HG03095 (cell line): ENCODE measurements around the gene SLX4IP.

Experiments
- ATAC-seq: cut with Tn5 transposase; IDR thresholded peaks from one replicate; pipeline ENCODE4 v1.9.1; 2021; ENCODE audit warnings: moderate library complexity; ENCODE audit not compliant: unreplicated experiment

SLX4IP gene

DNA sequence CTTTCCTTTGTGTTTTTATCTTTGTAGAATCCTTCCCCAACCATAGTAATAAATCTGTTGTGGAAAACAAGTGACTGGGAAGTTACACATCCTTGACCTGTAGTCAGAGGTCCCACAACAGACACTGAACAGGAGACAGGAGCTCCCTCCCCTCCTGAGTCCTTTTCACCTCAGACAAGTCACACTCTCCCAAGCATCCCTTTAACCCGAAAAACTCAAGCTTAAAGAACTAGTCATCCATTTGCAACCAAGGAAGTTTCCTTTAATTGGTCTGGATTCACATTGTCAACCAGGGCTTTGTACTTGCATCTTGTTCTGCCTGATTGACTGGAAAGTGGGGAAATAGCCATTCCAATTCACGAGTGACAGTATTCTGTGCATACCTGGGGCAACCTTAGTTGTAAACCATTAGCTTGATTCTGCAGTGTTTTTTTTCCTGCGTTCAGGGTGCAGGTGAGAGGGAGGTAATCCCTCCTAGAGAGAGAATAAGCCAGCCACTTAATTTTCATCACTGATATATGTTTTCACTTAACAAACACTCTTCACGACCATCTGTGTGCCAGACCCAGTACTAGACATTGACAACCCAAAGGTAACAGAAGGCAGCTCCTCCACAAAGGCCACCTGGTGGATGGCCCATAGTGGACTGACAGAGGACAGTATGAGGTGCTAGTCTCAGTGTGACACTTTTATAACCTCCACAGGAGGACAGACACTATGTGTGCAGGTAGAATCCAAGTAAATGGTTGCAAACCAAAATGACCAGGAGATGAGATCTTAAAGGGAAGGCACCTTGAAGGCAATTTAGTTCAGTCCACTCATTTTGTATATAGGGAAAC is 112.4 kb downstream of the SLX4IP start:
- ATAC-seq, result no peak

DNA sequence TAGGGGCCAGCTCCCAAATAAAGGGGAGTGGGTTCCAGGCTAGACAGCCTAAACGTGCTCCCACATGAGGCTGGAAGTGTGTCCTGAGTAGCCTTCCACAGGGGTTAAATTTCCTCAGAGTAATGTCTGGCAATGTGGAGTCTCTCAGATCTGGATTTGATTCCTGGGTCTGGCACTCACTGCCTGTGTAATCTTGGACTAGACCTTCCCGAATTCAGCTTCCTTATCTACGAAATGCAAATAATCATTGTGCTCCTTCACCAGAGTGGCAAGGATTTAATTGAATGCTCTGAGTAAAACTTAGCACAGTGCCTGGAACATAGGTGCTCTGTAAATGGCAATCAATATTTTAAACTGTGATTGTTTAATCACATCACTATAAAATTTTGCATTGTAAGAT is 114.4 kb downstream of the SLX4IP start:
- no peak for ATAC-seq

DNA sequence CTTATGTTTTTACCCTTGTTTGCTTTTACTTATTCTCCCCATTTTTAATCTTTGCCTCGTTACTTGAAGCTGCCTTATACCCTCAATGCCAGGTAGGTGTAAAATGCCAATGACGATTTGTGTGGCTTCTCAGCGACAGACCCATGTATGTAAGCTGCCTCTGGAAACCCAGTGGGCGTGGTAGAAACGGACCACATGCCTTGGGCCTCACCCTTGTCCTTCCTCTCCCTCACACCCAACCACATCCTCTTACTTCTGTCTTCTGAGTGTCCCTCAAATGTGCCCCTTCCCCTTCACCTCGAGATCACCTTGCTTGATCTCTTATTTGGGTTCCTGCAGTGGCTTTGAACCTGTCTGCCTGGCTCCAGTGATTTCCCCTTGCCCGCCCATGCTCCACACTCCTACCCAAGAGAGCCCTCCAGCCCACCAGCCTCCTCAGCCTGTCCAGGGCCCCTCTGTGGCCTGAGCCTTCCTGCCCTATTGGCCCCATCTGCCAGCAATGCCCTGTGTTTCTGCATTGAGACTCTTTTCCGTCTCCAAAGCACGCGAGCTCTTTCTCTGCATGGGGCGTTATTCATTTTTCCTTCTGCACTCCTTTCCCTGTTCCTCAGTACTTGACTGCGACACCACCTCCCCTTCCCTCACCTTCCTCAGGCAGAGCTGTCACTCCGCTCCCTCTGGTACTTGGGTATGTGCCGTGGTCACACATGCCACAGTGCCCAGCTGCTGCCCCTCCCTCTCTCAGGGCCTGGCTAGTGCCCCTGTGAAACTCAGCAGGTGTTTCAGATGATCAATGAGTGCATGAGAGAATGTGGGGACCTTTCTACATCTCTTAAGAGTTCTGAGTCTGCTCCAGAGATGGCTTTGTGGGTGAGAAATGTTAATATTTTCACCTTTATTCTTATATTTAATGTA is 115.4 kb downstream of the SLX4IP start:
- ATAC-seq, result no peak

DNA sequence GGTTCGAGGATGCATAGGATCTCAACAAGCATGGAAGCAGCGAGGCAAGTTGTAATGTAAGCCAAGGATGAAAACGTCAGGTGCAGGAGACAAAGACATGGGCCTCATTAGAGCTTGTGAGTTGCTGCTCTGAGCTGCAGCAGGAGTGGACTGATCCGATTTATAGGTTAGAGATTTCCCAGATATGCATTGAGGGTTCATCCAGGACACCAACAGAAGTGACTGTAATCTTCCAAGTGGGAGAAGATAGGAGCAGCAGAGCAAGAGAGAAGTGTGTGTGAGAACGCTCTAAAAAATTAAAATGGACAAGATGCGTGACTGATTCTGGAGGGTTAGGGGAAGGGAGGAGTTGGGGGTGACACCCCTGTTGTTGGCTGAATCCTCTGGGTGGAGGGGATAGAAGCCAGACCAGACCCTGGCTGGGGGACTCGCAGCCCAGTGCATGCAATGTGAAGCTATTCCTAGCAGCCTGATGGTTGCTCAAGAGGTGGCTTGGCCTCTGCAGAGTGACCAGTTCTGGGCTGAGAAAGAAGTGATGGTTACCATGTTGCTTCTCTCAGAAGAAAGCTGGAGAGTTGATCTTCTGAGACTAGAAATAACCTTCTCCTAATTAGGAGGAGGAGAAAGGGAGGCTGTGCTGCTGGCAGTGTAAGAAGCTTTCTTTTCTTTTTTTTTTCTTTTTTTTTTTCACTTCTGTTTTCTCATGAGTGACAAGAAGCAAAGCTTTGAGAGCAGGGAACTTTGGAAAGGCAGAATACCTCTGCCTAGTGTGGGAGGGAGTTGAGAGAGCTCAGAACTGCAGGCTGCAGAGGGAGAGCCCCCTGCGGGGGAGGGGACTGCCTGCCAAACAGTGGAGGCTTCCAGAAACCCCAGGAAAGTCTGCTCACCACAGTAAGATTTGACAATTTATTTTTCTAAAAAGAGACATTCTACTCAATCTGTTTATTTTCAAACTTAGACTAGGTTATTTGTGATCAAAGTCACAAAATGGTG is 116.9 kb downstream of the SLX4IP start:
- peak; percentile 68 for ATAC-seq

DNA sequence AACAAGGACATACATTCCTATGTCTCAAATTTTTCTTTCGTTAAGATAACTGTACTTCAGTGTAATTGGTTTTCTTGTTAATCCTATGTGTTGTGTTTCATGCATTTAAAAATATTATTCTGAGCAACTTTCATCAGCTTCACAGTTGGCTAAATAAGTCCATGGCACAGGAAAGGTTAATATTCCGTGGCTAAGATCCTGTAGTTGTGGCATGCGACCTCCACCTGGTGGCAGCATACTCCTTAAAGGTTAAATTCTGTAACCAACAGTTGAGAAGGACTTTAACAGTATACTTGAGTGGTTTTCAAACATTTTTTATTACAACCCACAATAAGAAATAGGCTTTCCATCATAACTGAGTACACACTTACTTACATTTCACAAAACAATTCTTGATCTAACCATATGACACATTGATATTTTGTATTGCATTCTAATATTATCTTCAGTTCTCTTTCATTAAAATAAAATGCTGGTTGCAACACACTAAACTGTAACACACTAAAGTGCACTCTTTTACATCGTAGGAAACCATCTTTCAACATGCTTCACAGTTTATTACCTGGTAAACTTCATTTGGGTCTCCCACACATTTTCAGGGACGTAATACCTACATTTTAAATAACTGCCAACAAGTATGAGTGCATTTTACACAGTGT is 118.3 kb downstream of the SLX4IP start:
- peak; percentile 51 for ATAC-seq

DNA sequence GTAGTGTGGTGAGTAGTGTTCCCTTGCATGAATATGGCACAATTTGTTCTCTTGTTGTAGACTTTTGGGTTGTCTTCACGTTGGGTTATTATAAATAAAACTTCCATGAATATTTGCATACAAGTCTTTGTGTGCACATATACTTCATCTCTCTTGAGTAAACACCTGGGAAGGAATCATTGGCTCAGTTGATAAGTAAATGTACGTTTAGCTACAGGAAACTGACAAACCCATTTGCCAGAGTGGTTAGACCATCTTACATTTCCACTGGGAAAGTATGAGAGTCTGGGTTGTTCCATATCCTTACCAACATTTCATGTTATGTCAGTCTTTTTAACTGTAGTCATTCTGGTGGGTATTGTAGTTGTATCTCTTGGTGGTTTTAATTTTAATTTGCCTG is 119.2 kb downstream of the SLX4IP start:
- no peak for ATAC-seq

DNA sequence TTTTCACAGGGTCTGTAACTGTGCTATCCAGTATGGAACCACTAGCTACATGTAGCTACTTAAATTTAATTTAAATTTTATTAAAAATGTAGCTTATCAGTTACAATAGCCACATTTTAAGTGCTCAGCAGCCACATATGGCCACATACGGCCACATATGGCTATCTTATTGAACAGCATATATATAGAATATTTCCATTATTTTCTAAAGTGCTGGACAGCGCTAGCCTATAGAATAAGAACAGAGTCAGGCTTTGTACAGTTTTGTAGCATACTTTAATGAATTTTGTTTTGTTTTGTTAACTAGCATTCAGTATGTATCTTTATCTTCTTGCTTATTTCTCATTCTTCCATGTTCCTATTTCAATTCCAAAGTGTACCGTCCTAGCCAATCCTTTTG is 120.3 kb downstream of the SLX4IP start:
- ATAC-seq, result no peak

DNA sequence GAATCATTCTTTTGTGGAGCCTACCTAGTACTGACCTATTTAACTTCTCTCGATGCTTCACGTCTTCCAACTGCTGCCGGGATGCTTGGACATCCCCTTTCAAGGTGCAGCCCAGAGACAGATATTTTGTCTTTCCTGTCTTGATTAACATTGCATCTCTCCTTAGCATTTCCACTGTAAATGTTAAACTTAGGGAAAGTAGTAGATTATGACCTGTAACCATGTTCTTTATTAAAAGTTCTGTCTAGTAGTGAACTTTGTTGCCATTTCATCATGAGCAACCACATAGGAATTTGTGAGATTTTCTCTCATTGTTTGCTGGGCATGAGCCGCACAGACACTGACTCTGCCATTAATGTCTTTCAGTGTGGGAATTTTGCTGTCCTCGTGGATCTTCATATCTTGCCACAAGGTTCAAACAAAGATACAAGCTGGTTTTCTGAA is 120.8 kb downstream of the SLX4IP start:
- no peak for ATAC-seq

DNA sequence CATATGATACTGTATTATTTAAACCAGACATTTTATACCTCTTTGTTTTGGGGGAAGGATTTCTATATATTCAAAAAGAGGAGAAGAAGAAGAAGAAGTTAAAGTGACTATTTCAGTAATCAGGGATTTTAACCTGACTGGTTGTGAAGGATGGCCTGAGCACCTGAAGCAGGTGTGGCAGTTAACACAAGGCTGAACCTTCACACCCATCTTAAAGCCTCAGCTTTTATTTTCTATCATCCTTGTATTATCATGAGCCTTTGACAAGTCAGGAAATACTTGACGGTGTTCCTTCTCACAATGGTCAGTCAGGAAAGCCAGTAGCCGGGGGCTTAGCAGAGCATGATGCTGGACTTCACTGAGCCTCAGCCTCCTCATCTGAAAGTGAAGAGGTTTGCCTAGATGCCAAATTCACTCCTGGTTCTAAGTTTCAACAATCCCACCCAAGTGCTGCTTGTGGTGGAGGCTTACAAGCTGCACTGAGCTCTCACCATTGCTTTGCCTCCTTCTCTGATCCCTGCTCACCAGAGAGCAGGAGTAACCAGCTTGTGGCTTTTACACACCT is 121.5 kb downstream of the SLX4IP start:
- ATAC-seq, result no peak

DNA sequence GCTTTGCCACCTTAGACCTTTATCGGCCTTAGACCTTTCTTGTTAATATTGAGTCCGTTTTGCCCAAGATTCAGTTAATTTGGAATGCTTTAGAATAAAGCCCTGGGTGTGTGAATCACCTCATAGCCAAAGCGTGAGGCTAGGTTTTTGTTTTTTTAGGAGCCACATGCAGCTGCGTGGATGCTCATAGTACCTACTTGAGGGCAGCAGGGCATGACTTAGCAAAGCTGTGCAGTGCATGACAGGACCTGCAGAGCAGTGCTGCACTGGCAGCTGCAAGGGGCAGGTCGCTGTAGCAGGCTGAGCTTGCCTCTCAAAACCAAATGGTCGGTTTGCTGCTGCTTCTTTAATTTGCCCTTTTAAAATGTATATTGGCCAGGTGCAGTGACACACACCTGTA is 122.6 kb downstream of the SLX4IP start:
- ATAC-seq, result no peak

DNA sequence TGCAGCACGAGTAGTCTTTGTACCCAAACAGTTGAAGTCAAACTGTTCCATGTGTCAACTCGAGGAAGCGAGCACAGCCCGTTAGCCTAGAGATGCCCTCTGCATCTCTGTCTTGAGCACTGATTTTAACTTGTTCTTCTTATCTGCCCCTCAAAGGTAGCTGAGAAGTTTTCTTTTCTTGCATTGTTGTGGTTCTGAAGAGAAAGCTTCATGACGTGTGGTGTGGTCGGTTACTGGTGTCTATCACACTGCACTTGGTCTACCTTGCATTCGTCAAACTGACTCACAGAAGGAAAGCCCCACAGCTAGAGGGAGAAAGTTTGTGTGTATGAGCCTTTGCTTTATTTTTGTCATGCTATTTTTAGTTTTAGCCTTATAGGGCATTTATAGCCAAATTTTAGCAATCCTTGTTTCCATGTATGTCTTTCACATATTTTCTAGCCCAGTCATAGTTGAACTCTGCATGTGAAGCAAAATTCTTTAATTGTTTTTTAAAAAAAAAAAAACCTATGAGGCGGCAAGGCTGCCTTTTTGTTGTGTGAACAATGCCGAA is 123.6 kb downstream of the SLX4IP start:
- ATAC-seq, result peak; percentile 95

DNA sequence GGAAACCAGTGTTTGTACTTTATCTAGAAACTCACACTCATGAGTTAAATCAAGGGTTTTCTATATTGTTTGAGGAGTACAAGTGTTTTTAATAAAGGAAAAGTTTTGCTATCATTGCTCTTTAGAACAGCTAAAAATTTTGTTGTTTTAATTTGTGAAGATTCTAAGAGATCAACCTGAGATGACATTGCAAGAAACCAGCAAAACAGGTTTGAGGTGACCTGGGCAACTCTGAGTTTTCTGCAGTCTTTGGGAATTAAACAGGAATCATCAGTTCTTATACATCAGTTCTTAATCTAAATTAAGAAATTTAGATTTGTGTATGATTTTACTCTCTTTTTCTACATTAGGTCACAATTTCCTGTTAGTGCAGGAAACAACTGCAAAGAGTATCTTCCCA is 124.2 kb downstream of the SLX4IP start:
- ATAC-seq, result no peak

DNA sequence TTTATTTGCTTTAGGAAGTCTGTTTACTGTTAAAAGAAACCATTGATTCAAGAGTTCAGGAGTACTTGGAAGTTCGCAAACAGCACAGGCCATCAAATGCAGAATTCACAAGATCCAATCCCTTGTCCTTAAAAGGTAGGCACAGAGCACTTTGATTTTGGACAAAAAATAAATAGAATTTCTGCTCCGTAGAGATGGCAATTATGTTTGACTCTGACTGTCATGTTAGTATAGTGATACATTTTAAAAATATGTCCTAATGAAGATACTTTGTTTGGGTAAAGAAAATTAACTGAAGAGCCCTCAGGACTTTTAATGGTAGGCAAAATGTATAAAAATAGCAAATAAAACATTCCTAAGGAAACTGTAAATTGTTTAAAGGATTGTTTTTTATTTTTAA is 125.6 kb downstream of the SLX4IP start:
- no peak for ATAC-seq

DNA sequence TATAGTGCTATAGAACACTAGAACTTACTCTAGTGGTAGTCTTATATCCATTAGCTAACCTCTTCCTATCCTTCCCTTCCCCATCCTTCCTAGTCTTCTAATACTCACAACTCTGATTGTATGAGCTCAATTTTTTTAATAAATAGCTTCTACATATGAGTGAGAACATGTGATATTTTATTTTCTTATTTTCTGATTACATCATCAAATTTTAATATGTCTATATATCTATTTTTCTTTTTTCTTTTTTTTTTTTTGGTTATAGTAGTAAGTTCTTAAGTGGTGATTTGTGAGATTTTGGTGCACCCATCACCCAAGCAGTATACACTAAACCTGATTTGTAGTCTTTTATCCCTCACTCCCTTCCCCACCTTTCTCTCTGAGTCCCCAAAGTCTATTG is 126.2 kb downstream of the SLX4IP start:
- ATAC-seq, result no peak

DNA sequence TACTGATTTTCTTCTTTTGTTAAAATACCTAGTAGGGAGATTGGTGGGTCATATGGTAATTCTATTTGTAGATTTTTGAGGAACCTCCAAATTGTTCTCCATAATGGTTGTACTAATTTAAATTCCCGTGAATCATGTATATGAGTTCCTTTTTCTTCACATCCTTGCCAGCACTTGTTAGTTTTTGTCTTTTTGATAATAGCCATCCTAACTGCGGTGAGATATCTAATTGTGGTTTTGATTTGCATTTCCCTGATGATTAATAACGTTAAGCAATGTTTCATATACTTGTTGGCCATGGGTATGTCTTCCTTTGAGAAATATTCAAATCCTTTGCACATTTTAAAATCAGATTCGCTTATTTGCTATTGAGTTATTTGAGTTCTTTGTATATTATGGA is 127.8 kb downstream of the SLX4IP start:
- ATAC-seq, result no peak

DNA sequence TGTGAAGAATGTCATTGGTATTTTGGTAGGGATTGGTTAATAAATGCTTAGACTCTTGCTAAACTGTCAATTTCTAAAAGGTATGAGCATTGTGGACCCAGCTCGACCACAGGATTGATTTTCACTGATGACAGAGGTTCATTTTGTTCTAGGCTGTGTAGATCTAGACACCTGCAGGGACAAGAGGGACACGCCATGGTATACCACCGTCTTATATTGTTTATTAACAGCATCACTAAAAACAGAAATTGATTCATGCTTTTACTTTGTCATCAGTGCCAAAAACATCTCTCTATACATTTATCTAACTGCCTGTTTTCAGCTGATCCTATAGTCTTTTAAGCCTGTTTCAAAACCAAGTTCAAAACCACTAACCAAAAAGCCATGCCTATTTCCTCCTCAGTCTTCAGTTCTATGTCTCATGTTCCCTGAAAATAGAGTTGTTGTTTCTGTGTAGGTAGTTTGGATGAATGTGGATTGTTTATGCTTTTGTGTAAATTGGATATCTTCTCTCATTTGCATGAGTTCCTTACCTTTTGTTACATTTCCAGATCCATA is 128.9 kb downstream of the SLX4IP start:
- ATAC-seq, result no peak

DNA sequence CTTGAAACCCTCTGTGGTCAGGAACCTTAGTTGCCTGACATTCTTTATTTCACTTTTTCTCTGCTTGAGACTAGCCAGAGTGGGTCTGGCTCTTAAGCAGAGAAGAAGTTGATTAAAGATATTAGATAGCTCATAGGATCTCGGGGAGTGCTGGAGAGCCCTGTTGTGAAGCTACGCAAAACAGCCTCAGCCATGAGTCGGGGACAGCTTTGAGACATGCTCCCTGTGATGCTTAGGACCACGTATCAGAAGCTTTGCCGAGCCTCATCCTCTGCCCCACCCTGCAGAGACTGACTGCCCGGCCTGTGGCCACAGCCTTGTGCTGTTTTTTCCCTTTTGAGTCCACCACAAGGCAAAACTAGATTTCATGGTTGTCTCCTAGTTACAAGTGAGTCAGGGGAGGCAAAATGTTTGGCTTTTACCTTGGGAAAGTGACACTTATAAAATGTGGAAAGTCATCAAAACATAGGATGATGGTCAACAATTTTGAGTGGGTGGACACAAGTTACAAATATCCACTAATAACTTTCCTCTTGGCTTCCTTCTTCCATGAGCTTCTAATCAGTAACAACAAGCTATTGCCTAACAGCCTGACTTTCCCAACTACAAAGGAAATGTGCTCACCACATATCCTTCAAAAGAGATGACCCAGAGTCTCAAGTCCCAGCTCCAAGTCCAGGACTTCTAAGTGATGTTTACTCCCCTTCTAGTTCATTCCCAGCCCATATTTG is 130.3 kb downstream of the SLX4IP start:
- no peak for ATAC-seq
